OCI-LY3 (cell line): ENCODE data around the gene ZNF362.

Experiments used
- H2AFZ ChIP-seq: fragments of 200-600, 300-600 bp; shearing (Covaris generic); 2 replicates; pipeline ENCODE4 v1.6.0; 2014; ENCODE audit warnings: antibody characterized with exemption, low read depth, low read length
- H3K27ac ChIP-seq: fragments of 200-600, 300-600 bp; sonication (generic); 2 replicates; pipeline ENCODE4 v1.5.1; 2014; ENCODE audit warnings: mild to moderate bottlenecking, low read length, moderate library complexity, mixed read lengths
- H3K27me3 ChIP-seq: fragments of 200-600, 300-600 bp; sonication (generic); 2 replicates; pipeline ENCODE4 v1.6.1; 2014; ENCODE audit warnings: low read depth, low read length, mixed read lengths
- H3K36me3 ChIP-seq: fragments of 200-600, 300-600 bp; sonication (generic); replicated peaks from 2 replicates; pipeline ENCODE3; 2014; ENCODE audit warnings: low read depth, low read length, mixed read lengths
- H3K4me1 ChIP-seq: fragments of 300-600, 200-600 bp; sonication (generic); 2 replicates; pipeline ENCODE4 v1.6.1; 2014; ENCODE audit warnings: low read length, mixed read lengths
- H3K4me2 ChIP-seq: fragments of 200-600, 300-600 bp; sonication (generic); 2 replicates; pipeline ENCODE4 v1.6.1; 2014; ENCODE audit warnings: low read length, mixed read lengths
- H3K4me3 ChIP-seq: fragments of 300-600, 200-600 bp; sonication (generic); 2 replicates; pipeline ENCODE4 v1.5.1; 2014; ENCODE audit warnings: antibody characterized with exemption, mild to moderate bottlenecking, low read length, moderate library complexity
- H3K79me2 ChIP-seq: fragments of 300-600, 200-600 bp; shearing (Covaris generic); 2 replicates; pipeline ENCODE4 v1.6.1; 2014; ENCODE audit warnings: mild to moderate bottlenecking, low read length, mixed read lengths
- H3K9ac ChIP-seq: fragments of 300-600, 200-600 bp; shearing (Covaris generic); 2 replicates; pipeline ENCODE4 v1.6.0; 2014; ENCODE audit warnings: mild to moderate bottlenecking, low read length, moderate library complexity
- H3K9me3 ChIP-seq: fragments of 200-600, 300-600 bp; shearing (Covaris generic); 2 replicates; pipeline ENCODE4 v1.6.1; 2014; ENCODE audit warnings: low read length, mixed read lengths; ENCODE audit not compliant: insufficient read depth
- H4K20me1 ChIP-seq: fragments of 200-600, 300-600 bp; sonication (generic); 2 replicates; pipeline ENCODE4 v1.6.1; 2016; ENCODE audit warnings: low read length, mixed read lengths; ENCODE audit not compliant: insufficient read depth
- EZH2phosphoT487 ChIP-seq: fragments of 200-600 bp; shearing (Covaris generic); IDR thresholded peaks from 2 replicates; pipeline ENCODE4 v1.6.1; 2018; ENCODE audit warnings: antibody characterized with exemption, mixed run types, low read depth
- TF ChIP-seq, protein P1 (sequence below): fragments of 200-600, 300-600 bp; sonication (generic); IDR thresholded peaks from 2 replicates; pipeline ENCODE4 v1.5.1; 2014; ENCODE audit warnings: antibody characterized with exemption, low read length, low read depth

Gene ZNF362

DNA sequence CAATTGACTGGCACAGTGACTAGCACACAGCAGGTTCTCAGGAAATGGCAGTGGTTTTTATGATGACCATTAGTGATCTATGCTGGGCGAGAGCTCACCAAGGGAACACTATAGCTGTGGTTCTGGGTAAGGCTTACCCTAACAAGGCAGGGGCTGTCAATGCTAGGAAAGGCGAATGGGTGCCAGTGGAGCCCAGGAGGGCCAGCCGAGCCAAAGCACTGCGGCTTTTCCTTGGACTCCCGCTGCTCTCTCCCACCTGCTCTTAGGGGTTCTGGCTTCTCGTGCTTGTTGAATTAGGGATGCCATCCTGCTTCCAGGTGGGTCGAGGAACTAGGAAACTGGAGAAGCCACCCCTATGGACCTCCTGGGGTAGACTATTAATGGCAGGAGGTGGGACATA lies 74.6 kb downstream of the ZNF362 start:
- no peak overlapping the region for H3K4me3 ChIP-seq
- H3K27ac ChIP-seq: no peak overlapping the region
- no peaks in the 10 kb centered on the region for H3K9me3 ChIP-seq
- H3K79me2 ChIP-seq: no peaks in the 10 kb centered on the region; the same call in 1 of the 2 replicates
- H3K36me3 ChIP-seq: peaks cover 7% of the 10 kb centered on the region
- no peak overlapping the region for H3K4me2 ChIP-seq
- H2AFZ ChIP-seq: no peak overlapping the region
- H4K20me1 ChIP-seq: peaks cover 3% of the 10 kb centered on the region; the same call in 1 of the 2 replicates
- H3K27me3 ChIP-seq: no peaks in the 10 kb centered on the region
- H3K9ac ChIP-seq: no peak overlapping the region
- no peaks in the 10 kb centered on the region for H3K4me1 ChIP-seq
- no peak for TF ChIP-seq EZH2phosphoT487
- TF ChIP-seq, protein P1, sequence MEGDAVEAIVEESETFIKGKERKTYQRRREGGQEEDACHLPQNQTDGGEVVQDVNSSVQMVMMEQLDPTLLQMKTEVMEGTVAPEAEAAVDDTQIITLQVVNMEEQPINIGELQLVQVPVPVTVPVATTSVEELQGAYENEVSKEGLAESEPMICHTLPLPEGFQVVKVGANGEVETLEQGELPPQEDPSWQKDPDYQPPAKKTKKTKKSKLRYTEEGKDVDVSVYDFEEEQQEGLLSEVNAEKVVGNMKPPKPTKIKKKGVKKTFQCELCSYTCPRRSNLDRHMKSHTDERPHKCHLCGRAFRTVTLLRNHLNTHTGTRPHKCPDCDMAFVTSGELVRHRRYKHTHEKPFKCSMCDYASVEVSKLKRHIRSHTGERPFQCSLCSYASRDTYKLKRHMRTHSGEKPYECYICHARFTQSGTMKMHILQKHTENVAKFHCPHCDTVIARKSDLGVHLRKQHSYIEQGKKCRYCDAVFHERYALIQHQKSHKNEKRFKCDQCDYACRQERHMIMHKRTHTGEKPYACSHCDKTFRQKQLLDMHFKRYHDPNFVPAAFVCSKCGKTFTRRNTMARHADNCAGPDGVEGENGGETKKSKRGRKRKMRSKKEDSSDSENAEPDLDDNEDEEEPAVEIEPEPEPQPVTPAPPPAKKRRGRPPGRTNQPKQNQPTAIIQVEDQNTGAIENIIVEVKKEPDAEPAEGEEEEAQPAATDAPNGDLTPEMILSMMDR: no peak

DNA sequence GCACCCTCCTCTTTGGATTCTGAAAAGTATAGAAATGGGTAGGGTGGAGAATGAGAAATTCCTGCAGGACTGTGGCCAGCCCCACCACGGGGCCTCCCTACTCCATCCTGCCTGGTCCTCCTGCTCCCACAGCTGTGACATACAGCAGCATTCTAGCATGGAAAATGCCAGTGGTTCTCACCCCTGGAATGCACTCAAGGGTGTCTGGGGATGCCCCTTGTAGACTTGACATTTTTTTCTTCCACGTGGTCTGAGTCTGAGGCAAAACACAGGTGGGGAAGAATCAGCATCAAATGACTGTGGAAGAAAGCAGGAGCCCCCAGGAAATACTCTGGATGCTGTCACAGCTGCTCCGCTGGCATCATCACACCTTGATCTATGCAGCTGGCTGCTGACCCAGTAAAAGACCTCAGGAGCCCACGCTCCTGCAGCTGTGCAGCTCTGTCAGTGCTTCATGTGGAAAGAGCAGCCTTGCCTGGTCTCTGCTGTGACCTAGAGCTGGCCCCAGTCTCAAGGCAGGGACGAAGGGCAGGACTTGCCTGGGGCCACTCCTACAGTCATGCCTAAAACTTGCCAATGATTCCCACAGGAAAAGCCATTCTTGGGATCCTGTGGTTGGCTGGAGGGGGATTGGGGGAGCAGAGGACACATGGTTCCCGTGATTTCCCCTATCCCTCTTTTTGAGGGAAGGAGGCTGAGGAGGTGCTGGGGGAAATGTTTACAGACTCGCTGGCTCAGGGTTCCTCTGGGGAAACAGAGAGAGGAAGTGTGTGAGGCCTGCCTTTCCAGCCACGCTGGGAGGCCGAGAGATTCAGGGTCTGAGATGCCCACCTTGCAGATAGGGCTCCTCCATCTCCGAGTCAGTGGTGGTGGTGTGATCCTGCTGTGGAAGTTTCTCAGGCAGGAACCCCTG lies 75.4 kb downstream of the ZNF362 start:
- no peak overlapping the region for H3K27ac ChIP-seq
- peaks cover 3% of the 10 kb centered on the region; the same call in 1 of the 2 replicates for H4K20me1 ChIP-seq
- peaks cover 3% of the 10 kb centered on the region; the same call in 1 of the 2 replicates for H3K79me2 ChIP-seq
- H3K36me3 ChIP-seq: peaks cover 7% of the 10 kb centered on the region
- no peak overlapping the region for H3K9ac ChIP-seq
- no peak for TF ChIP-seq EZH2phosphoT487
- TF ChIP-seq, protein P1: no peak
- H3K4me3 ChIP-seq: no peak overlapping the region
- no peaks in the 10 kb centered on the region for H3K4me1 ChIP-seq
- H3K27me3 ChIP-seq: no peaks in the 10 kb centered on the region
- no peak overlapping the region for H2AFZ ChIP-seq
- H3K9me3 ChIP-seq: no peaks in the 10 kb centered on the region
- H3K4me2 ChIP-seq: no peak overlapping the region

DNA sequence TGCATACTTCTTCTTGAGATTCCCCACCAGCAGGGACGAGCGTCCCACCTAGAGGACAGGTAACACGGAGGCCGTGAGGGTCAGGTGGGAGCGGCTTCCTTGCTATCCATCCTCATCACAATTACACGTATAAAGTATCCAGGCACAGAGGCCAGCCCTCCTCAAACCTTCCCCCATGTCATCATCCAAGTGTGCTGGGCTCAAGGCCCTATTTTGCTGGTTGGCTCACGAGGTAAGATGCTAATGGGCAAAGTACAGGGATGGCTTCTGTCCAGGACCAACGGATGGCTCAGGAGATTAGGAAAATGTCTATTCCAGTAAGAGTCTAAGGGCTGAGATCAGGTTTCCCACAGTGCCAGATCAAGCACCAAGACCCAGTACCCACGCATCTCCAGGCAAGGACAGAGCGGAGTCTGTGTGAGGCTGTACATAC lies 76.1 kb downstream of the ZNF362 start:
- H2AFZ ChIP-seq: no peak overlapping the region
- no peak overlapping the region for H3K9ac ChIP-seq
- H3K4me3 ChIP-seq: no peak overlapping the region
- peaks cover 3% of the 10 kb centered on the region; the same call in 1 of the 2 replicates for H3K79me2 ChIP-seq
- peaks cover 7% of the 10 kb centered on the region for H3K36me3 ChIP-seq
- no peaks in the 10 kb centered on the region for H3K27me3 ChIP-seq
- no peak overlapping the region for H3K27ac ChIP-seq
- no peak overlapping the region for H3K4me2 ChIP-seq
- peaks cover 3% of the 10 kb centered on the region; the same call in 1 of the 2 replicates for H4K20me1 ChIP-seq
- no peak for TF ChIP-seq EZH2phosphoT487
- TF ChIP-seq, protein P1: no peak
- no peaks in the 10 kb centered on the region for H3K4me1 ChIP-seq
- no peaks in the 10 kb centered on the region for H3K9me3 ChIP-seq

DNA sequence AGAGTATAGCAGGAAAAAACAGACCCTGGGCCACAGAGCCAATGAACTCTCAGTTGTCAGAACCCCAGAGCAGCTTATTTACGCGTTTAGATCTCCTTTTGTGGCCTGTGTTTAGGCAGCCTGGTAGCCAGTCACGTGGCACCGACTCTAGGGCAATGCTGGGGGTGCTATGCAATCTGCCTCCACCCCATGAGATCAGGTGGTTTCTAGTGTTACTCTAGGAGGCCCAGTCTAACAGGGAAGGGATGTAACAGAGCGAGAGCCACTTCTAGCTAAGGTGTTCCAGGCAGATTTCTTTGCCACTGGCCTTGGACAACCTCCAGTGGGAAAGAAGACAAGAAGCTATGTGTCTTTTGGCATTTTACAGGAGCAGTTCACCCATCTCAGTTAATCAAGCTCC lies 76.6 kb downstream of the ZNF362 start:
- peaks cover 7% of the 10 kb centered on the region for H3K36me3 ChIP-seq
- H3K4me2 ChIP-seq: no peak overlapping the region
- no peak overlapping the region for H3K4me3 ChIP-seq
- no peaks in the 10 kb centered on the region for H3K9me3 ChIP-seq
- H2AFZ ChIP-seq: no peak overlapping the region
- no peaks in the 10 kb centered on the region for H3K27me3 ChIP-seq
- H3K79me2 ChIP-seq: peaks cover 8% of the 10 kb centered on the region; the same call in 1 of the 2 replicates
- TF ChIP-seq EZH2phosphoT487: no peak
- TF ChIP-seq, protein P1: no peak
- no peaks in the 10 kb centered on the region for H3K4me1 ChIP-seq
- no peak overlapping the region for H3K9ac ChIP-seq
- no peak overlapping the region for H3K27ac ChIP-seq
- peaks cover 3% of the 10 kb centered on the region; the same call in 1 of the 2 replicates for H4K20me1 ChIP-seq
